Smooth muscle cell of the coronary artery (primary cell): ENCODE results near the gene ALKBH4. TPM values are rescaled to one million over a fixed set of nuclear protein-coding genes. Genes with fewer than 3 reads are reported as not detected.

Experiments
- total RNA-seq: library from RNA; depleted of rRNA; stranded (reverse); fragments of >200 nt; gene quantifications from 2 replicates; pipeline ENCODE4 v1.2.3, GENCODE V29; 2014; ENCODE audit warnings: low replicate concordance

The ALKBH4 gene
- 8.7 and 10.5 TPM in 2 replicates for total RNA-seq

GRCh38 chr7:102464577-102465280 lies at the start of gene ALKBH4, which contains the start of gene LRWD1:
ALKBH4 (minus strand) TSS chr7:102464863; CDS start chr7:102464836, 27 bp downstream.
LRWD1 (plus strand) TSS chr7:102464984; CDS start chr7:102465081, 97 bp downstream.

GRCh38 chr7:102478314-102479208 lies 13.9 kb upstream of the ALKBH4 start, which contains the start of gene POLR2J:
POLR2J (minus strand) TSS chr7:102478922; CDS start chr7:102478860, 62 bp downstream.

GRCh38 chr7:102433219-102434038 lies 31.2 kb downstream of the ALKBH4 start, which contains the start of gene ORAI2:
ORAI2 (plus strand) TSS chr7:102433575; CDS start chr7:102438957, 5,382 bp downstream.

Other genes with a start within 250 kb of the ALKBH4 start
- gene SH2B2, start 178.0 kb downstream of the ALKBH4 start, total RNA-seq, result 0.70 and 0.75 TPM in 2 replicates
- gene SPDYE6, start 108.4 kb downstream of the ALKBH4 start, total RNA-seq, result 0.23 TPM in 1 of 2 replicates, not detected in the other
- 6.4 and 13.1 TPM in 2 replicates for gene PRKRIP1, start 68.5 kb downstream of the ALKBH4 start, total RNA-seq
- 31.8 and 62.2 TPM in 2 replicates for gene ORAI2, start 31.3 kb downstream of the ALKBH4 start, total RNA-seq
- gene LRWD1, start 121 bp upstream of the ALKBH4 start, total RNA-seq, result 15.2 and 25.8 TPM in 2 replicates
- 16.1 and 41.7 TPM in 2 replicates for gene POLR2J, start 14.1 kb upstream of the ALKBH4 start, total RNA-seq
- gene RASA4B, start 52.9 kb upstream of the ALKBH4 start, total RNA-seq, result 2.0 and 5.7 TPM in 2 replicates
- 1.3 and 2.2 TPM in 2 replicates for gene UPK3BL2, start 78.8 kb upstream of the ALKBH4 start, total RNA-seq
- gene SPDYE2, start 86.4 kb upstream of the ALKBH4 start, total RNA-seq, result 0.12 TPM in 1 of 2 replicates, not detected in the other
- 18.1 and 20.4 TPM in 2 replicates for gene POLR2J3, start 107.7 kb upstream of the ALKBH4 start, total RNA-seq
- gene RASA4, start 151.9 kb upstream of the ALKBH4 start, total RNA-seq, result 5.5 and 29.2 TPM in 2 replicates
- gene UPK3BL1, start 177.9 kb upstream of the ALKBH4 start, total RNA-seq, result 5.4 and 6.2 TPM in 2 replicates
- gene SPDYE2B, start 185.5 kb upstream of the ALKBH4 start, total RNA-seq, result 0.12 TPM in 1 of 2 replicates, not detected in the other
- 1.9 and 2.0 TPM in 2 replicates for gene POLR2J2, start 206.8 kb upstream of the ALKBH4 start, total RNA-seq